H9 (cell line): ENCODE data around the gene CCDC7. TPM values are rescaled to one million over a fixed set of nuclear protein-coding genes. Genes with fewer than 3 reads are reported as not detected.

ENCODE experiments used
- DNase-seq: peaks from one replicate; pipeline ENCODE4 v3.0.0-alpha.2; 2017
- H2AFZ ChIP-seq: one replicate; pipeline ENCODE4 v1.6.1; 2013; ENCODE audit warnings: mild to moderate bottlenecking, low read length, control low read depth, moderate library complexity
- H2AK5ac ChIP-seq: 2 replicates; pipeline ENCODE4 v1.6.1; 2013; ENCODE audit warnings: low read length, control low read depth, mixed read lengths; ENCODE audit not compliant: insufficient read length
- H2BK120ac ChIP-seq: one replicate; pipeline ENCODE4 v1.6.1; 2013; ENCODE audit warnings: low read depth, mild to moderate bottlenecking, low read length, control low read depth, inconsistent platforms; ENCODE audit not compliant: poor library complexity, severe bottlenecking
- H2BK12ac ChIP-seq: 2 replicates; pipeline ENCODE4 v1.6.1; 2013; ENCODE audit warnings: low read length, control low read depth, mixed read lengths, low read depth; ENCODE audit not compliant: insufficient read length
- H2BK15ac ChIP-seq: 2 replicates; pipeline ENCODE4 v1.6.1; 2013; ENCODE audit warnings: low read depth, low read length, control low read depth
- H2BK20ac ChIP-seq: one replicate; pipeline ENCODE4 v1.6.1; 2013; ENCODE audit warnings: low read depth, mild to moderate bottlenecking, low read length, control low read depth, inconsistent platforms; ENCODE audit not compliant: poor library complexity, severe bottlenecking
- H2BK5ac ChIP-seq: 2 replicates; pipeline ENCODE4 v1.6.1; 2013; ENCODE audit warnings: low read length, control low read depth, mixed read lengths; ENCODE audit not compliant: insufficient read length
- H3K14ac ChIP-seq: 2 replicates; pipeline ENCODE4 v1.6.1; 2013; ENCODE audit warnings: low read length, control low read depth; ENCODE audit not compliant: insufficient read depth
- H3K18ac ChIP-seq: 2 replicates; pipeline ENCODE4 v1.6.1; 2013; ENCODE audit warnings: low read depth, mild to moderate bottlenecking, mixed read lengths, low read length, control low read depth; ENCODE audit not compliant: insufficient read length
- H3K23ac ChIP-seq: 2 replicates; pipeline ENCODE4 v1.6.1; 2013; ENCODE audit warnings: low read length, control low read depth, mixed read lengths, low read depth; ENCODE audit not compliant: insufficient read length
- H3K23me2 ChIP-seq: 2 replicates; pipeline ENCODE4 v1.6.1; 2013; ENCODE audit warnings: low read depth, mild to moderate bottlenecking, mixed read lengths, low read length, control low read depth; ENCODE audit not compliant: insufficient read length, poor library complexity, severe bottlenecking
- H3K27ac ChIP-seq: 2 replicates; pipeline ENCODE4 v1.5.1; 2013; ENCODE audit warnings: low read length, control low read depth, mixed read lengths, low read depth; ENCODE audit not compliant: insufficient read length
- H3K27me3 ChIP-seq: 2 replicates; pipeline ENCODE4 v1.6.1; 2013; ENCODE audit warnings: low read length, control low read depth, inconsistent platforms; ENCODE audit not compliant: insufficient read depth
- H3K4ac ChIP-seq: 2 replicates; pipeline ENCODE4 v1.6.1; 2013; ENCODE audit warnings: low read depth, mild to moderate bottlenecking, control low read depth, inconsistent platforms, low read length, moderate library complexity
- H3K4me1 ChIP-seq: 2 replicates; pipeline ENCODE4 v1.6.1; 2013; ENCODE audit warnings: low read length, control low read depth, inconsistent platforms; ENCODE audit not compliant: insufficient read depth
- H3K4me2 ChIP-seq: 2 replicates; pipeline ENCODE4 v1.6.1; 2013; ENCODE audit warnings: low read length, control low read depth, mixed read lengths; ENCODE audit not compliant: insufficient read length, insufficient read depth
- H3K56ac ChIP-seq: 2 replicates; pipeline ENCODE4 v1.6.1; 2013; ENCODE audit warnings: low read depth, mild to moderate bottlenecking, mixed read lengths, low read length, control low read depth; ENCODE audit not compliant: insufficient read length
- H3K79me1 ChIP-seq: 2 replicates; pipeline ENCODE4 v1.6.1; 2013; ENCODE audit warnings: low read depth, mild to moderate bottlenecking, moderate library complexity, low read length, control low read depth, inconsistent platforms; ENCODE audit not compliant: insufficient read depth, poor library complexity, severe bottlenecking
- H3K79me2 ChIP-seq: 2 replicates; pipeline ENCODE4 v1.6.1; 2013; ENCODE audit warnings: low read length, control low read depth, inconsistent platforms; ENCODE audit not compliant: insufficient read depth
- H3K9ac ChIP-seq: 2 replicates; pipeline ENCODE4 v1.6.1; 2013; ENCODE audit warnings: low read length, control low read depth, mixed read lengths; ENCODE audit not compliant: insufficient read length; ENCODE audit errors: extremely low read depth
- H3K9me3 ChIP-seq: one replicate; pipeline ENCODE4 v1.6.1; 2013; ENCODE audit warnings: low read depth, low read length, inconsistent platforms; ENCODE audit not compliant: control insufficient read depth
- H3T11ph ChIP-seq: one replicate; pipeline ENCODE4 v1.6.1; 2013; ENCODE audit warnings: mild to moderate bottlenecking, low read length, control low read depth, inconsistent platforms
- H4K20me1 ChIP-seq: one replicate; pipeline ENCODE4 v1.6.1; 2013; ENCODE audit not compliant: control insufficient read depth, insufficient read length, insufficient read depth
- H4K5ac ChIP-seq: 2 replicates; pipeline ENCODE4 v1.6.1; 2013; ENCODE audit warnings: low read depth, mild to moderate bottlenecking, mixed read lengths, low read length, control low read depth; ENCODE audit not compliant: insufficient read length
- H4K8ac ChIP-seq: replicated peaks from 2 replicates; pipeline ENCODE4 v1.6.1; 2013; ENCODE audit warnings: low read length, control low read depth, mixed read lengths, low read depth; ENCODE audit not compliant: insufficient read length
- H4K91ac ChIP-seq: 2 replicates; pipeline ENCODE4 v1.6.1; 2013; ENCODE audit warnings: low read depth, mild to moderate bottlenecking, moderate library complexity, mixed read lengths, low read length, control low read depth; ENCODE audit not compliant: insufficient read length
- H3K27ac Mint-ChIP-seq, 3 experiments: 2 replicates in 2 of 3; 3 replicates in 1 of 3; pipeline ENCODE4 v1.8.0; 2020 to 2021; ENCODE audit warnings: mixed read lengths in 3 of 3, mild to moderate bottlenecking in 1 of 3, moderate library complexity in 1 of 3
- H3K27me3 Mint-ChIP-seq: 2 replicates; pipeline ENCODE4 v1.8.0; 2021; ENCODE audit warnings: low read depth, mild to moderate bottlenecking, moderate library complexity, mixed read lengths
- H3K36me3 Mint-ChIP-seq, 3 experiments: 2 replicates in 2 of 3; 3 replicates in 1 of 3; pipeline ENCODE4 v1.8.0; 2020 to 2021; ENCODE audit warnings: low read depth in 3 of 3, mixed read lengths in 3 of 3; ENCODE audit not compliant: insufficient read depth in 1 of 3
- H3K4me1 Mint-ChIP-seq, 2 experiments: 2 replicates each; pipeline ENCODE4 v1.8.0; 2020; ENCODE audit warnings: mixed read lengths in 2 of 2
- H3K4me3 Mint-ChIP-seq, 2 experiments: 2 replicates in 1 of 2; 3 replicates in 1 of 2; pipeline ENCODE4 v1.8.0; 2020 to 2021; ENCODE audit warnings: mild to moderate bottlenecking in 2 of 2, mixed read lengths in 2 of 2, moderate library complexity in 1 of 2
- H3K9me3 Mint-ChIP-seq, 2 experiments: 2 replicates in 1 of 2; 3 replicates in 1 of 2; pipeline ENCODE4 v1.8.0; 2020; ENCODE audit warnings: mild to moderate bottlenecking in 2 of 2, mixed read lengths in 2 of 2, moderate library complexity in 1 of 2
- WGBS: extraction: QIAGEN DNeasy Blood & Tissue Kit; methylation state at CpG from one replicate; pipeline ENCODE4 v1.1.7; 2013; ENCODE audit warnings: missing lambda C conversion rate, low lambda C conversion rate, mixed read lengths; ENCODE audit not compliant: insufficient read length; ENCODE audit errors: extremely low coverage; 5-methylcytosine and 5-hydroxymethylcytosine counted together
- total RNA-seq: library from RNA; stranded (reverse); gene quantifications from 2 replicates; pipeline ENCODE4 v1.2.1, GENCODE V29; 2021
- TF ChIP-seq, protein P1 (sequence below): fragments of 200-600 bp; sonication (generic); conservative IDR thresholded peaks from 3 replicates; pipeline ENCODE4 v1.8.0; 2021; ENCODE audit warnings: antibody characterized with exemption, mild to moderate bottlenecking

Gene CCDC7
- total RNA-seq, 1 experiment from 2014 or later, result 1.6 TPM

DNA sequence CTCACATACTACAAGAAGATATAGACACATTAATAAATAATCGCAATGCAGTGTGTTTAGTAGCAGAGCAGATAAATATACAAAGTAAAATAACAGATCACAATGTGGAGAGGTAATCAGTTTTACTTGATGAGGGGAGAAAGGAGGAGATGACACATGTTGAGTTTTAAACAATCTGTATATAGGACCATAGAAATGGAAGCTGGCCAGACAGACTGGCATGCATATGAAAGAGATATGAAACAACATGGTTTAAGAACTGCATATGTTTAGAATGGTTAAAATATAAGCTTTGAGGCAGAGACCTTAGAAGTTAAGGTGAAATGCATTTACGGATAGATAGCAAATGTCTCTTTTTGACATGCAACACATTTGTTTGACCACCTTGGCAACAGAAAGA, 19.8 kb upstream of the CCDC7 start:
- Histone ChIP-seq H3K79me2 (no peaks in the 10 kb centered on the region), H3K9ac (no peak overlapping the region), H3K27me3 (no peaks in the 10 kb centered on the region), H2BK120ac (no peak overlapping the region), H4K91ac (no peak overlapping the region), H3K4me2 (no peak overlapping the region), H3K79me1 (no peaks in the 10 kb centered on the region), H3K4ac (no peak overlapping the region), H4K20me1 (no peaks in the 10 kb centered on the region), H3K23ac (no peak overlapping the region), H3K4me1 (no peaks in the 10 kb centered on the region), H2AFZ (no peak overlapping the region), H3K56ac (no peak overlapping the region), H3K18ac (no peak overlapping the region), H3T11ph (no peak overlapping the region), H3K27ac (no peak overlapping the region), H2BK5ac (no peak overlapping the region), H4K5ac (no peak overlapping the region), H3K23me2 (no peaks in the 10 kb centered on the region), H2BK15ac (no peak overlapping the region), H2BK20ac (no peak overlapping the region), H3K14ac (no peak overlapping the region), H2AK5ac (no peak overlapping the region), H3K9me3 (no peaks in the 10 kb centered on the region), H2BK12ac (no peak overlapping the region), H4K8ac (no peak overlapping the region)
- Mint-ChIP-seq H3K4me3 (no peak overlapping the region), H3K36me3 (no peaks in the 10 kb centered on the region), H3K9me3 (peaks cover 0 to 9% of the 10 kb centered on the region in 2 experiments; a peak in 1 of 5 replicates), H3K27me3 (peaks cover 2% of the 10 kb centered on the region; the same call in 1 of the 2 replicates), H3K27ac (no peak overlapping the region), H3K4me1 (peaks cover 3 to 6% of the 10 kb centered on the region in 2 experiments; a peak in 3 of 4 replicates)
- no peak for DNase-seq
- TF ChIP-seq, protein P1, sequence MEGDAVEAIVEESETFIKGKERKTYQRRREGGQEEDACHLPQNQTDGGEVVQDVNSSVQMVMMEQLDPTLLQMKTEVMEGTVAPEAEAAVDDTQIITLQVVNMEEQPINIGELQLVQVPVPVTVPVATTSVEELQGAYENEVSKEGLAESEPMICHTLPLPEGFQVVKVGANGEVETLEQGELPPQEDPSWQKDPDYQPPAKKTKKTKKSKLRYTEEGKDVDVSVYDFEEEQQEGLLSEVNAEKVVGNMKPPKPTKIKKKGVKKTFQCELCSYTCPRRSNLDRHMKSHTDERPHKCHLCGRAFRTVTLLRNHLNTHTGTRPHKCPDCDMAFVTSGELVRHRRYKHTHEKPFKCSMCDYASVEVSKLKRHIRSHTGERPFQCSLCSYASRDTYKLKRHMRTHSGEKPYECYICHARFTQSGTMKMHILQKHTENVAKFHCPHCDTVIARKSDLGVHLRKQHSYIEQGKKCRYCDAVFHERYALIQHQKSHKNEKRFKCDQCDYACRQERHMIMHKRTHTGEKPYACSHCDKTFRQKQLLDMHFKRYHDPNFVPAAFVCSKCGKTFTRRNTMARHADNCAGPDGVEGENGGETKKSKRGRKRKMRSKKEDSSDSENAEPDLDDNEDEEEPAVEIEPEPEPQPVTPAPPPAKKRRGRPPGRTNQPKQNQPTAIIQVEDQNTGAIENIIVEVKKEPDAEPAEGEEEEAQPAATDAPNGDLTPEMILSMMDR, result no peak
- WGBS, result no CpG with 5 or more reads among the region's 2 CpGs
